Vagina (tissue), 2 donors: ENCODE data around the gene CAPZB.
A peak's percentile ranks its signal among the peaks of the same experiment; 100 is the strongest.

Experiments used
- CTCF ChIP-seq, 3 experiments: fragments of 450-650 bp in 2 of 3; fragments of 200-600 bp in 1 of 3; sonication (generic) in 1 of 3; IDR thresholded peaks; one replicate each; pipeline ENCODE4 v1.5.1; 2017 to 2019; ENCODE audit warnings: antibody characterized with exemption in 3 of 3, mild to moderate bottlenecking in 2 of 3, moderate library complexity in 2 of 3
- POLR2A ChIP-seq, 2 donors: fragments of 450-650 bp; IDR thresholded peaks; one replicate each; pipeline ENCODE4 v1.6.1; 2017; ENCODE audit warnings: antibody characterized with exemption in 2 of 2, mild to moderate bottlenecking in 2 of 2, moderate library complexity in 2 of 2
- POLR2AphosphoS5 ChIP-seq, 2 donors: sonication (generic); formaldehyde crosslinking; IDR thresholded peaks; one replicate each; pipeline ENCODE4 v1.9.0; 2017; ENCODE audit warnings: antibody characterized with exemption in 2 of 2, mild to moderate bottlenecking in 2 of 2, low read depth in 1 of 2; ENCODE audit not compliant: insufficient read depth in 1 of 2

- TF ChIP-seq CTCF (IDR thresholded peaks at IDR 0.05) (no peak), POLR2A (IDR thresholded peaks at IDR 0.05) (no peak), POLR2AphosphoS5 (IDR thresholded peaks at IDR 0.05; ENCODE audit: insufficient read depth in 1 of 2, low read depth in 1 of 2) (peak; percentile 35 to 78)
These were observed 9.8 kb upstream of the CAPZB start for GRCh38 chr1:19495000-19495656.
